Activated CD4-positive, alpha-beta T cell treated with anti-CD3 and anti-CD28 coated beads for 4 hours (primary cell): ENCODE measurements around the gene FZD7.

Experiments used
- DNase-seq, 2 donors: peaks; one replicate each; pipeline ENCODE4 v3.0.0-alpha.2; 2020

FZD7 gene

GRCh38 chr2:202069170-202070067 is 35.8 kb downstream of the FZD7 start:
- DNase-seq, result no peak

GRCh38 chr2:202071107-202071506 is 37.5 kb downstream of the FZD7 start:
- no peak for DNase-seq

GRCh38 chr2:202072226-202072625 is 38.6 kb downstream of the FZD7 start:
- no peak for DNase-seq

GRCh38 chr2:202072737-202073401 is 39.2 kb downstream of the FZD7 start, which contains the start of gene KIAA2012:
Gene KIAA2012, plus strand, starts transcription at chr2:202073255. Its CDS starts 373 bp downstream, at chr2:202073628.
- DNase-seq, result no peak

- no peak for DNase-seq
These were observed 40.7 kb downstream of the FZD7 start for GRCh38 chr2:202074324-202074723.

- DNase-seq, result no peak
These were observed 45.7 kb downstream of the FZD7 start for GRCh38 chr2:202079310-202079709.

GRCh38 chr2:202084265-202084664 is 50.6 kb downstream of the FZD7 start:
- no peak for DNase-seq
